Activated T-helper 1 cell treated with anti-CD3 and anti-CD28 coated beads, Interleukin-12 subunit alpha, Interleukin-12 subunit beta, Interleukin-2, Interleukin-4 antibody, amounts not matched to agents 30 ng/mL and 10 ng/mL and 1 ng/mL, durations not matched to agents 14 hours and 24 hours and 36 hours (primary cell): ENCODE data around the gene COA3. TPM values are rescaled to one million over a fixed set of nuclear protein-coding genes. Genes with fewer than 3 reads are reported as not detected.

Experiments used
- DNase-seq: peaks from one replicate; pipeline ENCODE4 v3.0.0; 2021; ENCODE audit warnings: low spot score
- H3K27ac Mint-ChIP-seq: one replicate; pipeline ENCODE4 v1.8.0; 2021; ENCODE audit warnings: mild to moderate bottlenecking, mixed read lengths
- H3K27me3 Mint-ChIP-seq: one replicate; pipeline ENCODE4 v1.8.0; 2022; ENCODE audit warnings: mild to moderate bottlenecking, moderate library complexity, mixed read lengths; ENCODE audit not compliant: insufficient read depth
- H3K36me3 Mint-ChIP-seq: one replicate; pipeline ENCODE4 v1.8.0; 2021; ENCODE audit warnings: low read depth, mixed read lengths
- H3K4me1 Mint-ChIP-seq: one replicate; pipeline ENCODE4 v1.8.0; 2021; ENCODE audit warnings: low read depth, mixed read lengths
- H3K4me3 Mint-ChIP-seq: one replicate; pipeline ENCODE4 v1.8.0; 2021; ENCODE audit warnings: mild to moderate bottlenecking, moderate library complexity, mixed read lengths
- H3K9me3 Mint-ChIP-seq: one replicate; pipeline ENCODE4 v1.8.0; 2021; ENCODE audit warnings: mixed read lengths
- intact Hi-C: fragments of 100-400 bp; cut with micrococcal nuclease; formaldehyde crosslinking; loops from one replicate; pipeline ENCODE4 v1.15.1; 2024
- total RNA-seq: library from RNA; stranded (reverse); gene quantifications from 2 replicates; pipeline ENCODE4 v1.2.3, GENCODE V29; 2022

COA3 gene
- total RNA-seq, 1 donor from 2014 or later: 59.3 TPM

- Mint-ChIP-seq H3K4me3 (peak overlapping the region; percentile 90), H3K27me3 (peaks cover under 1% of the 10 kb centered on the region), H3K4me1 (peaks cover 23% of the 10 kb centered on the region), H3K9me3 (no peaks in the 10 kb centered on the region), H3K27ac (peak overlapping the region; percentile 93), H3K36me3 (peaks cover 23% of the 10 kb centered on the region)
- no peak for DNase-seq
- intact Hi-C loops: loop anchor here (1.0 to 5.0 kb wide), 5 partner anchors 10 to 336 kb away; partner anchors contain the start of genes BECN1, BRCA1, PSMC3IP and PTGES3L
Measured at GRCh38 chr17:42833767-42834422, 35.4 kb upstream of the COA3 start.

DNA sequence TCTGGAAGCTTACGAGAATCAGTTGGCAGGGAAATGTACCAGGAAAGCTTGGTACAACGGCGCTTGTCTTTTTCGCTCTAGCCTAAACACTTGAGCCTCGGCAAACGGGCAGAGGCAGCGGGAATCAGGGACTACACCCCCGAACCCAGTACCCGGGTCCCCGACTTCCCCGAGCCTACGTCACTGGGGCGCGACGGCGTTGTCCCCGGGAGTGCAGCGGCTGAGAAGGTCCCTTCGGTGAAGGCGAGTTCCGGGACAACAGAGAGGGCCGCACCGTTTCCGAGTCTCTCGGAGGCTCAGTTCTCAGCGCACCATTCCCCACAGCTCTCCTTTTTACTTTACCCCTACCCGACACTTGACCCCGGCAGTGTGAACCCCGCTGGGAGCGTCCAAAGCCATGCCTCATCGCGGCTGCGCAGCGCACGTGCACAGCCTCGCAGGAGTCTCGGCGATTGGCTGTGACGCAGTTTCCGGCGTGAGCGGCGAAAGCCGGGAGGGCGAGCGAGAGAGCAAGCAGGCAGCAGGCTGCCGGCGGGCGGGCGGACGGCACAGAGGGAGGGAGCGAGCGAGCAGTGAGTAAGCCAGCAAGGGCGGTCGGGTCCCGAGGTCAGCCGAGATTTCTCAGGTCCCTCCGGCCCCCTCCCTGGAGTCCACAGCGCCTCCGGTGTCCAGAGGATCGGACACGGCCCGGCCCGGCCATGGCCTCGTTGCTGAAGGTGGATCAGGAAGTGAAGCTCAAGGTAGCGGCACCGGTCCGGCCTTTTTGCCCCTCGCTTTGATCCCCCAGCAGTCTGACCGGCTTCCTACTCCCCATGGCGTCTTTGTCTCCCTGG lies 34.6 kb upstream of the COA3 start, which contains the start of gene PSME3:
Gene PSME3 (plus strand): TSS at position 464 of the 833 bp plus-strand sequence. CDS start 235 bp downstream, at position 699.
- Mint-ChIP-seq H3K27ac (peak within 1 kb of the TSS; percentile 93), H3K27me3 (peaks cover 4% of the 10 kb centered on the region), H3K36me3 (peaks cover 18% of the 10 kb centered on the region), H3K9me3 (no peaks in the 10 kb centered on the region), H3K4me3 (peak within 1 kb of the TSS; percentile 90), H3K4me1 (peaks cover 23% of the 10 kb centered on the region)
- peak; percentile 88 for DNase-seq
- intact Hi-C loops: loop anchor here (1.0 to 5.0 kb wide), 5 partner anchors 9 to 337 kb away; partner anchors contain the start of genes BECN1, BRCA1, PSMC3IP and PTGES3L

- Mint-ChIP-seq H3K27me3 (peaks cover 7% of the 10 kb centered on the region), H3K4me3 (peak overlapping the region; percentile 90), H3K36me3 (peaks cover 12% of the 10 kb centered on the region), H3K27ac (peak overlapping the region; percentile 93), H3K9me3 (no peaks in the 10 kb centered on the region), H3K4me1 (peaks cover 19% of the 10 kb centered on the region)
- no peak for DNase-seq
- intact Hi-C loops: loop anchor here (2.0 to 5.0 kb wide), 3 partner anchors 150 to 292 kb away; partner anchors contain the start of genes BRCA1, PSMC3IP, PTGES3L and RUNDC1
Measured at GRCh38 chr17:42832213-42832933, 33.9 kb upstream of the COA3 start.

DNA sequence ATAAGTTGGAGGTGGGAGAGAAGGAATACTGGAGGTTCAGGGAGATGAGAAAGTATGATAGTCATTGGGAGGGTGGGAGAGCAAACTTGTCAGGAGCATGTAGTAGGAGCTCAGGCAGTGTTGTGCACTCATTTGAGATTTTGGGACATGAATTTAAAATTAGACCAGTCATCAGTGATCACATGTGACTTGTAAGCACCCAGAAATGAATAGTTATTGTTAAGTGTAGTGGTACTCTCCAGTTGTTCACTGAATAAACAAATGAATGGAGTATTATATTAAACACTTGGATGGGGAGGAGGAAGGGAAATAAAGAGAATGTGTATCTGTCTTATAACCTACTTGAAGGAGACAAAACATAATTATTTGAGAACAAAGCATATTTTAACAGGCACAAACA lies 32.5 kb upstream of the COA3 start:
- no peak overlapping the region for H3K27ac Mint-ChIP-seq
- intact Hi-C loops: loop anchor here (5.0 kb wide), 1 partner anchor 151 kb away; the partner anchor contains the start of genes PTGES3L and RUNDC1
- DNase-seq: no peak
- H3K4me3 Mint-ChIP-seq: peak overlapping the region; percentile 16
- no peaks in the 10 kb centered on the region for H3K9me3 Mint-ChIP-seq
- H3K27me3 Mint-ChIP-seq: peaks cover 7% of the 10 kb centered on the region
- peaks cover 6% of the 10 kb centered on the region for H3K36me3 Mint-ChIP-seq
- peaks cover 19% of the 10 kb centered on the region for H3K4me1 Mint-ChIP-seq

- Mint-ChIP-seq H3K9me3 (no peaks in the 10 kb centered on the region), H3K4me1 (peaks cover 20% of the 10 kb centered on the region), H3K4me3 (no peak overlapping the region), H3K36me3 (peaks cover 6% of the 10 kb centered on the region), H3K27ac (no peak overlapping the region), H3K27me3 (peaks cover 10% of the 10 kb centered on the region)
- DNase-seq: no peak
- intact Hi-C loops: loop anchor here (10.0 kb wide), 1 partner anchor 137 kb away; the partner anchor contains the start of gene AARSD1
Measured at GRCh38 chr17:42827472-42827871, 29.0 kb upstream of the COA3 start.

- Mint-ChIP-seq H3K27ac (no peak overlapping the region), H3K9me3 (no peaks in the 10 kb centered on the region), H3K27me3 (peaks cover 3% of the 10 kb centered on the region), H3K4me1 (peaks cover 23% of the 10 kb centered on the region), H3K4me3 (peak overlapping the region; percentile 45), H3K36me3 (peaks cover 46% of the 10 kb centered on the region)
- no peak for DNase-seq
- intact Hi-C loops: loop anchor here (5.0 to 10.0 kb wide), 2 partner anchors 144 to 854 kb away; partner anchors contain the start of genes AARSD1 and CNP
Measured at GRCh38 chr17:42821176-42821575, 22.7 kb upstream of the COA3 start.

GRCh38 chr17:42819939-42820535 lies 21.5 kb upstream of the COA3 start:
- Mint-ChIP-seq H3K4me3 (peak overlapping the region; percentile 2), H3K27ac (no peak overlapping the region), H3K36me3 (peaks cover 55% of the 10 kb centered on the region), H3K27me3 (no peaks in the 10 kb centered on the region), H3K4me1 (peaks cover 23% of the 10 kb centered on the region), H3K9me3 (no peaks in the 10 kb centered on the region)
- intact Hi-C loops: loop anchor here (5.0 to 10.0 kb wide), 2 partner anchors 145 to 853 kb away; partner anchors contain the start of genes AARSD1 and CNP
- DNase-seq: peak; percentile 38

GRCh38 chr17:42818379-42818778 lies 19.9 kb upstream of the COA3 start:
- Mint-ChIP-seq H3K27me3 (no peaks in the 10 kb centered on the region), H3K4me3 (no peak overlapping the region), H3K4me1 (peaks cover 12% of the 10 kb centered on the region), H3K27ac (peak overlapping the region; percentile 28), H3K36me3 (peaks cover 62% of the 10 kb centered on the region), H3K9me3 (no peaks in the 10 kb centered on the region)
- DNase-seq: no peak
- intact Hi-C loops: no loop called here

DNA sequence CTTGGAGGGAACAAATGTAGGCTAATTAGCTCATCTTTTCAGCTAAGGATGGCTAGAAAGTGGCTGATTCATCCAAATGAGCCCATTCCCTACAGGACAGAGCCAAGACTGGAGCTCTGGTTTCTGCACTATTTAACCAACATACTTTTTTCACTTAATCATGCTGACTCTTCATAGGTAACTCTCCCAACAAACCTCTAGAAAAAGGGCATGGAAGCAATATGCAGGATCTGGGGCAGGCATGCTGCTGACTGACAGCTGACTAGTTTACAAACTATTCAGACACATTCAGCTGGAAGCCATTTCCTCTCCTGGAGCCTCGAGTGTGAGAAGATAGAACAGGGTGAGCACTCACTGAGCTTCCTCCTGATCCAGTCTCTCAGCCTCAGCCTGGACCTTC lies 19.4 kb upstream of the COA3 start:
- H3K36me3 Mint-ChIP-seq: peaks cover 60% of the 10 kb centered on the region

GRCh38 chr17:42814633-42815399 lies 16.3 kb upstream of the COA3 start:
- Mint-ChIP-seq H3K36me3 (peaks cover 60% of the 10 kb centered on the region), H3K9me3 (no peaks in the 10 kb centered on the region)
- DNase-seq: no peak

More for the DNA sequence above, 19.4 kb upstream of the COA3 start:
- no peak overlapping the region for H3K4me3 Mint-ChIP-seq
- H3K4me1 Mint-ChIP-seq: peaks cover 10% of the 10 kb centered on the region
- intact Hi-C loops: no loop called here
- no peaks in the 10 kb centered on the region for H3K9me3 Mint-ChIP-seq
- no peaks in the 10 kb centered on the region for H3K27me3 Mint-ChIP-seq
- DNase-seq: no peak
- no peak overlapping the region for H3K27ac Mint-ChIP-seq

GRCh38 chr17:42809250-42809649 lies 10.7 kb upstream of the COA3 start:
- no peaks in the 10 kb centered on the region for H3K9me3 Mint-ChIP-seq
- DNase-seq: no peak
- no peak overlapping the region for H3K4me3 Mint-ChIP-seq
- peaks cover 2% of the 10 kb centered on the region for H3K27me3 Mint-ChIP-seq
- peaks cover 24% of the 10 kb centered on the region for H3K36me3 Mint-ChIP-seq
- intact Hi-C loops: no loop called here
- no peak overlapping the region for H3K27ac Mint-ChIP-seq
- H3K4me1 Mint-ChIP-seq: no peaks in the 10 kb centered on the region

More at GRCh38 chr17:42814633-42815399, 16.3 kb upstream of the COA3 start:
- Mint-ChIP-seq H3K27ac (no peak overlapping the region), H3K4me1 (no peaks in the 10 kb centered on the region), H3K27me3 (no peaks in the 10 kb centered on the region), H3K4me3 (no peak overlapping the region)
- intact Hi-C loops: no loop called here
